Measurements from ENCODE around the gene ALMS1. TPM values are rescaled to one million over a fixed set of nuclear protein-coding genes. Genes with fewer than 3 reads are reported as not detected.

ALMS1 gene
- total RNA-seq, 6 experiments from 2014 or later = 7.3 to 9.8 (median 8.9) TPM

DNA sequence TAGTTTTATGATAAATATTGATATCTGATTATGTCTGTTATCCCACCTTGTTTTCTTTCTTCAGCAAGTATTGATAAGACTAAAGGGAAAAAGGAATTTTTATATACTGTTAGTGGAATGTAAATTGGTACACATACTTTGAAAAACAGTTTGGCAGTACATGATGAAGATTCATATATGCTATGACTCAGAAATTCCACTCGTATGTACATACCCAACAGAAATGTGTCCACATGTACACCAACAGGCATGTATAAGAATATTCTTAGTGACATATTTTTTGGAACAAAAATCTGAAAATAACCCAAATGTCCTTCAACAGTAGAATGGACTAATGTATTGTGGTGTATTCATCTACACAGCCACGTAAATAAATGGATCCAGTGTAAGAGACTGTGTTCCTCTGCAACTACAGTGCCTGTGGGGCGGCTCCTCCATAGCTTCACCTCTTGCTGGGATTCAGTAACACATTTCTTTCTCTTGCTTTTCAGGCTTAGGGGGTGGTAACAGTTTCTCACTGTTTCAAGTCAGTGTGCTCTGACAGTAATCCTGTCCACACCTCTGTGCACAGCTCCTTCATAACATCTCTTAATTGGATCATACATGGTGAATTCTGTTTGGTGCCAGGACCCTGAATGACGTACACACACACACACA is 35.5 kb upstream of the ALMS1 start:
- Mint-ChIP-seq H3K36me3 (ENCODE audit: low read depth) (no peaks in the 10 kb centered on the region), H3K4me1 (ENCODE audit: low read depth) (no peaks in the 10 kb centered on the region), H3K4me3 (no peak overlapping the region), H3K27me3 (ENCODE audit: insufficient read depth) (peaks cover 18% of the 10 kb centered on the region), H3K27ac (no peak overlapping the region), H3K9me3 (no peaks in the 10 kb centered on the region)
- TF ChIP-seq, protein P1, sequence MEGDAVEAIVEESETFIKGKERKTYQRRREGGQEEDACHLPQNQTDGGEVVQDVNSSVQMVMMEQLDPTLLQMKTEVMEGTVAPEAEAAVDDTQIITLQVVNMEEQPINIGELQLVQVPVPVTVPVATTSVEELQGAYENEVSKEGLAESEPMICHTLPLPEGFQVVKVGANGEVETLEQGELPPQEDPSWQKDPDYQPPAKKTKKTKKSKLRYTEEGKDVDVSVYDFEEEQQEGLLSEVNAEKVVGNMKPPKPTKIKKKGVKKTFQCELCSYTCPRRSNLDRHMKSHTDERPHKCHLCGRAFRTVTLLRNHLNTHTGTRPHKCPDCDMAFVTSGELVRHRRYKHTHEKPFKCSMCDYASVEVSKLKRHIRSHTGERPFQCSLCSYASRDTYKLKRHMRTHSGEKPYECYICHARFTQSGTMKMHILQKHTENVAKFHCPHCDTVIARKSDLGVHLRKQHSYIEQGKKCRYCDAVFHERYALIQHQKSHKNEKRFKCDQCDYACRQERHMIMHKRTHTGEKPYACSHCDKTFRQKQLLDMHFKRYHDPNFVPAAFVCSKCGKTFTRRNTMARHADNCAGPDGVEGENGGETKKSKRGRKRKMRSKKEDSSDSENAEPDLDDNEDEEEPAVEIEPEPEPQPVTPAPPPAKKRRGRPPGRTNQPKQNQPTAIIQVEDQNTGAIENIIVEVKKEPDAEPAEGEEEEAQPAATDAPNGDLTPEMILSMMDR (IDR thresholded peaks at IDR 0.05) = no peak
- DNase-seq = no peak

DNA sequence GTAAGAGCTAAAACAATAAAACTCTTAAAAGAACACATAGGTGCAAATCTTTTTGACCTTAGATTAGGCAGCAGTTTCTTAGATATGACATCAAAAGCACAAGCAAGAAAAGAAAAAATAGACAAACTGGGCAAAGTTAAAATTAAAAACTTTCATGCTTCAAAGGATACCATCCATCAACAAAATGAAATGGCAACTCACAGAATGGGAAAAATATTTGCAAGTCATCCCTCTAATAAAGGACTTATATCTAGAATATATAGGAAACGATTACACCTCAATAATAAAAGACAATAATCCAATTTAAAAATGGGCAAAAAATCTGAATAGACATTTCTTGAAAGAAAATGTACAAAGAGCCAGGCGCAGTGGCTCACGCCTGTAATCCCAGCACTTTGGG is 29.5 kb upstream of the ALMS1 start:
- no peaks in the 10 kb centered on the region for H3K9me3 Mint-ChIP-seq
- peaks cover 8% of the 10 kb centered on the region; the same call in 1 of the 2 replicates for H3K27me3 Mint-ChIP-seq (ENCODE audit: insufficient read depth)

DNA sequence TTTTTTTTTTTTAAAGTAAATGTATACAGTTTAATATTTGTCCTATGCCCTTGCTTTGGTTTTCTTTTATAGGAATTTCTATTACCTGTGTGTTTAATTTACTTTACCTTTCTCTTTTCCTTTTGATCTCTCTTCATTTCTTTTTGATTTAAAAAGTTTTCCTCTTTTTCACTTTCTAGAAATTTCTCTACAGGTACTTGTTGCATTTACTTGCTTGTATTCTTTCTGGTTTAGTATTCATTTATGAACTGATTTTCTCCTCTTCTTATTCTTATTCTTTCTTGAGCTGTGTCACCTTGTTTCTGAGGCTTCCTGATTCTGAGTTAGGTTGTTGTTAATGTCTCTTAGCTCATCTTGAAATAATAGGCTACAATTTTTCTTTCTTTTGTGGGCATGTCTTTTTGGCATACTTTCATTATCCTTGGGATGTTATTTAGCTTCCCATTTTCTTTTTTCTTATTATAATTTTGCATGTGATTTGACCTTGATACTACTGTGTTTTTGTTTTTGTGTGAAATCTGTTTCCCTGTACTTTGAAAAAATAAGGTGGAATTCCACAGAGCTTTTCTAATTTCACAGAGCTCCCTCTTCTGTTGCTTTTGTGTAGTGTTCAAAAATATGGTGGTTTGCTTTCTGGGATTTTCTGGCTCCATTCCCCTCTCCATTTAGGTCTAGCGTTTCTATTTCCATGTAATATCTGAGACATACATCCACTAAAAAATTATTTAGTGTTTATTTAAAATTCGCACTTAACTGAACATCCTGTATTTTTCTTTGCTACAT is 25.5 kb upstream of the ALMS1 start:
- no peak for DNase-seq
- Mint-ChIP-seq H3K27ac (no peak overlapping the region), H3K27me3 (ENCODE audit: insufficient read depth) (peaks cover 7% of the 10 kb centered on the region; the same call in 1 of the 2 replicates), H3K4me1 (ENCODE audit: low read depth) (no peaks in the 10 kb centered on the region), H3K36me3 (ENCODE audit: low read depth) (no peaks in the 10 kb centered on the region), H3K9me3 (no peaks in the 10 kb centered on the region), H3K4me3 (no peak overlapping the region)
- TF ChIP-seq, protein P1 (IDR thresholded peaks at IDR 0.05) = peak; percentile 70

More for the DNA sequence above, 29.5 kb upstream of the ALMS1 start:
- TF ChIP-seq, protein P1 (IDR thresholded peaks at IDR 0.05) = no peak
- no peak overlapping the region for H3K27ac Mint-ChIP-seq
- no peak overlapping the region for H3K4me3 Mint-ChIP-seq
- no peaks in the 10 kb centered on the region for H3K36me3 Mint-ChIP-seq (ENCODE audit: low read depth)
- H3K4me1 Mint-ChIP-seq (ENCODE audit: low read depth) = no peaks in the 10 kb centered on the region
- DNase-seq = no peak

DNA sequence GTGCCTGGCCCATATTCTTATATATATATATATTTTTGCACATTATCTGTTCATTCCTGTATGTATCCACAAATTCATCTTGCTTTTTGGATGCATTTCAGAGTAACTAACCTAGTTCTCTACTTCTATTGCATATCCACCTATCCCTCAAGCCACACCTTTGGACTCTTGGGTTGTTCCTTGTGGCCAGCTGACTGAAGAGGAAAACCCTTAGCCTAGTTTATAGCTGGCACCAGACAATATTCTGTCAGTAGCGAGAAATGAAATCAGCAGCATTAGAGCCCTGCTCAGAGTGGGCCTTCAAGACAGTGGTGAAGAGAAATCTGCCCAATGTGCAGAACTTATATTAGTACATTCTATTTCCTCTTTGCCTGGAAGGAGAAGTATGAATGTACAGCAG is 19.6 kb upstream of the ALMS1 start:
- Mint-ChIP-seq H3K4me1 (ENCODE audit: low read depth) (no peaks in the 10 kb centered on the region), H3K9me3 (no peaks in the 10 kb centered on the region), H3K4me3 (no peak overlapping the region), H3K27ac (no peak overlapping the region), H3K36me3 (ENCODE audit: low read depth) (no peaks in the 10 kb centered on the region), H3K27me3 (ENCODE audit: insufficient read depth) (peaks cover 10% of the 10 kb centered on the region)
- TF ChIP-seq, protein P1 (IDR thresholded peaks at IDR 0.05) = no peak
- no peak for DNase-seq

DNA sequence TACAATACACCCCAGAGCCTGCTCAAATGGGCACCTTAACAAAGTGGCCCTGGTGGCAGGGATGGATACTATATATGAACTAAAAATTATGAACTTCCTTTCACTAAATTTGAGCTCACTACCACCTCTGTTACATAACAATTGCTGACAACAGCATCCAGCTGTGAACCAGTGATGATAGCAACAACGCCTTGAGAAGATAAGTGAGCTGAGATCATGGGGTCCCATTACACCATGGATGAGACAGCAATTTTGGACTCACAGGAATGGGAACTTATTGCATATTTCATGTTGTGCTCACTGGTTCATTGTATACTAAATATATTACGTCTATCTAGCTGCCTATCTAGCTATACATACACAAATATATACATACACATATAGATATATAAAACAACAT is 16.9 kb upstream of the ALMS1 start:
- Mint-ChIP-seq H3K27me3 (ENCODE audit: insufficient read depth) (peaks cover 6% of the 10 kb centered on the region), H3K27ac (no peak overlapping the region), H3K4me3 (no peak overlapping the region), H3K36me3 (ENCODE audit: low read depth) (no peaks in the 10 kb centered on the region), H3K4me1 (ENCODE audit: low read depth) (no peaks in the 10 kb centered on the region), H3K9me3 (no peaks in the 10 kb centered on the region)
- TF ChIP-seq, protein P1 (IDR thresholded peaks at IDR 0.05) = no peak
- no peak for DNase-seq
